Calu3 (cell line): Measurements from ENCODE around the gene TCOF1. TPM values are rescaled to one million over a fixed set of nuclear protein-coding genes. Genes with fewer than 3 reads are reported as not detected.

Experiments
- BruUV-seq: library from RNA; stranded (reverse); fragments of 400-500 nt; replicated peaks from 2 replicates; lab custom pipeline; 2021; lab: Mats Ljungman, UMichigan
- CTCF ChIA-PET: fragments of 300-600 bp; sonication (Branson Sonifier 250); formaldehyde crosslinking; loops from one replicate; lab custom pipeline; 2022; ENCODE audit warnings: antibody characterized with exemption; lab: Charles Lee
- DNase-seq: peaks from one replicate; pipeline ENCODE4 v3.0.0; 2022
- H3K27ac Mint-ChIP-seq: one replicate; pipeline ENCODE4 v1.8.0; 2022; ENCODE audit warnings: mixed read lengths; ENCODE audit not compliant: unreplicated experiment
- H3K27me3 Mint-ChIP-seq: one replicate; pipeline ENCODE4 v1.8.0; 2022; ENCODE audit warnings: mixed read lengths; ENCODE audit not compliant: unreplicated experiment
- H3K36me3 Mint-ChIP-seq: one replicate; pipeline ENCODE4 v1.8.0; 2022; ENCODE audit warnings: mild to moderate bottlenecking, moderate library complexity, mixed read lengths; ENCODE audit not compliant: insufficient read depth, unreplicated experiment
- H3K4me1 Mint-ChIP-seq: one replicate; pipeline ENCODE4 v1.8.0; 2022; ENCODE audit warnings: mild to moderate bottlenecking, low read depth, mixed read lengths; ENCODE audit not compliant: unreplicated experiment
- H3K4me3 Mint-ChIP-seq: one replicate; pipeline ENCODE4 v1.8.0; 2022; ENCODE audit warnings: mild to moderate bottlenecking, low read depth, moderate library complexity, mixed read lengths; ENCODE audit not compliant: unreplicated experiment
- H3K9me3 Mint-ChIP-seq: one replicate; pipeline ENCODE4 v1.8.0; 2022; ENCODE audit warnings: low read depth, mixed read lengths; ENCODE audit not compliant: unreplicated experiment
- intact Hi-C: fragments of 100-400 bp; cut with micrococcal nuclease; formaldehyde crosslinking; loops from one replicate; pipeline ENCODE4 v1.10.0; 2022; ENCODE audit not compliant: unreplicated experiment
- total RNA-seq: library from RNA; stranded (reverse); gene quantifications from 2 replicates; pipeline ENCODE4 v1.2.3, GENCODE V29; 2022
- TF ChIP-seq, protein P1 (sequence below): fragments of 200-600 bp; IDR thresholded peaks from one replicate; pipeline ENCODE4 v1.8.0; 2022; ENCODE audit warnings: antibody characterized with exemption; ENCODE audit not compliant: unreplicated experiment

TCOF1 gene
- total RNA-seq, 1 experiment from 2014 or later: 106 TPM

DNA sequence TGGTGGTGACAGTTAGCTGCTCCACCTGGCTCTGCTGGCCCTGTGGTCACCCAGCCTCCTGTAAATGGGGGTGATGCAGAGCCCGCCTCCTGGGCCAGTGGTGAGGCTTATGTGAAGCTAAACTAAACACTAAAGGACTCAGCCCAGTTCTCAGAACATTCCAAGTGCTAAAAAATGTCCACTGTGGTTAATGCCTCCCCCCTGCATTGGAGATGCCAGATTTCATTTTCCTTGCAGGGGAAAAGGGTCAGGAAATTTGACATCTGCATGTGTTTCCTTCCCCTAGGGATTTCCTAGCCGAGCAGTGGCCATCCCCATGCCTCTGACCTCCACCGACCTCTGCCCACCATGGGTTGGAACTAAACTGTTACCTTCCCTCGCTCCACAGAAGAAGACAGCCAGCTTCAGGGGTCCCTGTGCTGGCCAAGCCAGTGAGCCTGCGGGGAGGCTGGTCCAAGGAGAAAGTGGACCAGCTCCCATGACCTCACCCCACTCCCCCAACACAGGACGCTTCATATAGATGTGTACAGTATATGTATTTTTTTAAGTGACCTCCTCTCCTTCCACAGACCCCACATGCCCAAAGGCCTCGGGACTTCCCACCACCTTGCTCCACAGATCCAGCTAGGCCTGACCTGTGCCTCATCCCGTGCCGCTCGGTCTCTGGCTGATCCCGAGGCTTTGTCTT lies 42.2 kb downstream of the TCOF1 start:
- intact Hi-C loops: no loop called here
- H3K4me3 Mint-ChIP-seq: no peak overlapping the region
- CTCF ChIA-PET: interaction anchor here (1.1 kb wide), 1 partner anchor 13 kb away, joined by 3 read pairs; the partner anchor contains the start of gene CD74
- TF ChIP-seq, protein P1, sequence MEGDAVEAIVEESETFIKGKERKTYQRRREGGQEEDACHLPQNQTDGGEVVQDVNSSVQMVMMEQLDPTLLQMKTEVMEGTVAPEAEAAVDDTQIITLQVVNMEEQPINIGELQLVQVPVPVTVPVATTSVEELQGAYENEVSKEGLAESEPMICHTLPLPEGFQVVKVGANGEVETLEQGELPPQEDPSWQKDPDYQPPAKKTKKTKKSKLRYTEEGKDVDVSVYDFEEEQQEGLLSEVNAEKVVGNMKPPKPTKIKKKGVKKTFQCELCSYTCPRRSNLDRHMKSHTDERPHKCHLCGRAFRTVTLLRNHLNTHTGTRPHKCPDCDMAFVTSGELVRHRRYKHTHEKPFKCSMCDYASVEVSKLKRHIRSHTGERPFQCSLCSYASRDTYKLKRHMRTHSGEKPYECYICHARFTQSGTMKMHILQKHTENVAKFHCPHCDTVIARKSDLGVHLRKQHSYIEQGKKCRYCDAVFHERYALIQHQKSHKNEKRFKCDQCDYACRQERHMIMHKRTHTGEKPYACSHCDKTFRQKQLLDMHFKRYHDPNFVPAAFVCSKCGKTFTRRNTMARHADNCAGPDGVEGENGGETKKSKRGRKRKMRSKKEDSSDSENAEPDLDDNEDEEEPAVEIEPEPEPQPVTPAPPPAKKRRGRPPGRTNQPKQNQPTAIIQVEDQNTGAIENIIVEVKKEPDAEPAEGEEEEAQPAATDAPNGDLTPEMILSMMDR: no peak
- H3K36me3 Mint-ChIP-seq: peaks cover 83% of the 10 kb centered on the region
- no peak for DNase-seq
- BruUV-seq: no TSS peak
- no peaks in the 10 kb centered on the region for H3K9me3 Mint-ChIP-seq
- H3K4me1 Mint-ChIP-seq: no peaks in the 10 kb centered on the region
- no peak overlapping the region for H3K27ac Mint-ChIP-seq
- no peaks in the 10 kb centered on the region for H3K27me3 Mint-ChIP-seq

DNA sequence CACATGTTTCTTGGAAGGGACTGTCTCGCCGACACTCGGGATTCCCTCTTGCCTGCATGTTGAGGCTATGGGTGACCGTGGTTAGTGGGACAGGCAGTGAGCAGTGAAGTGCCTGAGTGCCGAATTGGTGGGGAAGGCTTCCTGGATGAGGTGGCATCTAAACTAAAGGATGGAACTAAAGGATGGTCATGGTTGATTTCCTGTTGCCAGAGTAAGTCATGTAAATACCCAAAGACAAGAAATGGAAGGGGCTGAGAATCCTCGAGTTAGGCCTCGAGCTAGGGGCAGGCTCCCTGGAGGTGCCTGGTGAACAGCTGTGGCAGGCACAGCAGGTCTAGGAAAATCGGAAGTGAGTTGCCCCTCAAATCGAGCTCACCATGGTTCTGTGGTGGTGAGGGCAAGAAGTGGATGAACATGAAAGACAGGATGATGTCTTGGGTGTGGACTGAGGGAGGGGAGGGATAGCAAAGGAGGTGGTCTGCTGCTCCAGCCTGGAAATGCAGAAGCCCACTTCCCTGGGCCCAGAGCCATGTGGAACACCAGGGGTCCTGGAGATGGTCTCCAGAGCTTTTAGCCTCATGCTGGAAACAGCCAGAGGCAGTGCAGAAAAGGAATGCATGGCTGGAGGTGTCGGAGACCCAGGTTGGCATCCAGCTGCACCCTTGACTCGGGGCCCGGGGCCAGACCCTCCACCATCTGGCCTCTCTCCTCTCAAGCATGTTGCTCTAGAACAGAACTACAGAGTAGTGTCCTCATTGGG lies 43.0 kb downstream of the TCOF1 start:
- no peaks in the 10 kb centered on the region for H3K27me3 Mint-ChIP-seq
- no peaks in the 10 kb centered on the region for H3K9me3 Mint-ChIP-seq
- peaks cover 75% of the 10 kb centered on the region for H3K36me3 Mint-ChIP-seq
- TF ChIP-seq, protein P1: no peak
- CTCF ChIA-PET: no interaction called here
- no peaks in the 10 kb centered on the region for H3K4me1 Mint-ChIP-seq
- no TSS peak for BruUV-seq
- intact Hi-C loops: no loop called here
- DNase-seq: no peak
- no peak overlapping the region for H3K27ac Mint-ChIP-seq
- H3K4me3 Mint-ChIP-seq: no peak overlapping the region

DNA sequence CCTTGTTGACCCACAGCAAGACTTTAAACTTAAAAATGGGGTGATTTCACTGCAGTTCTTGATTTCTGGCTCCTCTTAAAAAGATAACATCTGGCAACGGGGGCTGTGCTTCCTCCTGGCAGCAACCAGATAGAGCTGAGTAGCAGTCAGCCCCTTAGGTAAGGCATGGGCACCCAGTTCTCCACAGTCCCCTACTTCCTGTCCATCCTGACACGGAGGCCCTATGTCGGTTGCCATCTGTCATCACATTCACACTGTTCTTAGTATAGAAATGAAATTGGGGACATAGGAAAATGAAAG lies 43.5 kb downstream of the TCOF1 start:
- CTCF ChIA-PET: no interaction called here
- H3K9me3 Mint-ChIP-seq: no peaks in the 10 kb centered on the region
- intact Hi-C loops: no loop called here
- H3K36me3 Mint-ChIP-seq: peaks cover 72% of the 10 kb centered on the region
- H3K27me3 Mint-ChIP-seq: no peaks in the 10 kb centered on the region
- no peak for DNase-seq
- H3K4me3 Mint-ChIP-seq: no peak overlapping the region
- BruUV-seq: no TSS peak
- TF ChIP-seq, protein P1: no peak
- H3K27ac Mint-ChIP-seq: no peak overlapping the region
- H3K4me1 Mint-ChIP-seq: no peaks in the 10 kb centered on the region

DNA sequence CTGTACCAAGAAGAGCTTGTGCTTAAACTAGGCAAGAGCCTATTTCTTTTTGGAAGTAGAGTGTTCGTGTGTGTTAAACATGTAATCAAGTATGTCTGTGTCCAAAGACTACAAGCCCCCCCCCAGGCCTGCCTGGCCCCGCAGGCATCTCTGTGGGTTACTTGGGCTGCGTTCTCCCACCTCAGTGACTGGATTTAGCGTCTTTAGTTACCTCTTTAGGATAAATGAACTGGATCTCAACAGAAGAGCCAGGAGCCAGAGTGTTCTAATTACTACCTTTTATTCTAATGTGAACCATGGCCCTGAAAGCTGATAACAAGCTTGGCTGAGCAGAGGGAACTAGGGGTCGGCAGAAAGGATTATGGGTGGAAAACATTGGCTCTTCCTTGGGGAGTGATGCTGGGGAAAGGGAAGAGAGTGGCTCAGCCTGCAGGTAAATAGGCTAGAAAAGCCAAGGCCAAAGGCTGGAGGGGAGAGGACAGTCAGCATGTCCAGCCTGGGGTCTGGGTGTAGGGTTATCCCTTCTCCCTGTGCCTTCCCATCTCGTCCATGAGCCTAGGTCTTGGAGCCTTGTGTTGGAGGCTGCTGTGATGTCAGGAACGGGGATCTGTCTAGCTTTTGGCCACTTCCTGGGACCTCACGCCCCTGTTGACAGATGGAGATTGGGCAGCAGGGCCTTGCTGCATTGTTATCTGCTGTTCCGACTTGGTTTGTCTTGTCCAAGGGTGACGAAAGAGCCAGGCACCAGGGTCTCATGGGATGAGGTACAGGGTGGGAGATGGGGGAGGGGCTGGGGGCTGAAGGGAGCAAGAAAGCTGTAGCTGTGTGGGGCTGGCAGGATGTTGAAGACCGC lies 44.1 kb downstream of the TCOF1 start:
- peaks cover 67% of the 10 kb centered on the region for H3K36me3 Mint-ChIP-seq
- H3K27ac Mint-ChIP-seq: peak overlapping the region; percentile 46
- no peaks in the 10 kb centered on the region for H3K9me3 Mint-ChIP-seq
- H3K4me1 Mint-ChIP-seq: no peaks in the 10 kb centered on the region
- TSS peak; percentile 97 for BruUV-seq
- TF ChIP-seq, protein P1: no peak
- CTCF ChIA-PET: no interaction called here
- no peak for DNase-seq
- intact Hi-C loops: no loop called here
- no peak overlapping the region for H3K4me3 Mint-ChIP-seq
- no peaks in the 10 kb centered on the region for H3K27me3 Mint-ChIP-seq
